ENCODE data around the gene FAF1.

DNA sequence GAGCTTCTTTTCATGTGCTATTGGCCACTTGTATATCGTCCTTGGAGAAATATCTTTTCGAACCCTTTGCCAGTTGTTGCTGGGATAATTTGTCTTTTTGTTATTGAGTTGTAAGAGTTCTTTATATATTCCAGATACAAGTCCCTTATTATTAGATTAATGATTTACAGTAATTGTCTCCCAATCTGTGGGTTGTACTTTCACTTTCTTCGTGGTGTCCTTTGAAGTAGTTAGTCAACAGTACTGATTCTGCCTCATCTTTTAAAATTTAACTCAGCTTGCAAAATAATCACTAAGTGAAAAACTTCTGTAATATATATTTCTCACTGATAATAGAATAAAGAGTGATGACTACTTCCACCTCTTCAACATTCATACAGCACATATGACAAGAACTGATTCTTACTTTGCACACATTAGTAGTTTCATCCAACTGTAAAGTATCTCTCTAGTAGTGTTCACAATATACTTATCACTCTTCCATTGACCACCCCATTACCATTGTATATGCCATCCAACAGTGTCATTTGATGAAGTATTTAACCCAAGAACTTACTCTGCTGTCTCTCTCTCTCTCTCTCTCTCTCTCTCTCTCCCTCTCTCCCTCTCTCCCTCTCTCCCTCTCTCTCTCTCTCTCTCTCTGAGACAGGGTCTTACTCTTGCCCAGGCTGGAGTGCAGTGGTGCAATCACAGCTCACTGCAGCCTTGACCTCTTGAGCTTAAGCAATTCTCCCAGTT is 432.6 kb downstream of the FAF1 start:
- no peak for TF ChIP-seq POLR2A (IDR thresholded peaks at IDR 0.05)
- TF ChIP-seq, protein P1, sequence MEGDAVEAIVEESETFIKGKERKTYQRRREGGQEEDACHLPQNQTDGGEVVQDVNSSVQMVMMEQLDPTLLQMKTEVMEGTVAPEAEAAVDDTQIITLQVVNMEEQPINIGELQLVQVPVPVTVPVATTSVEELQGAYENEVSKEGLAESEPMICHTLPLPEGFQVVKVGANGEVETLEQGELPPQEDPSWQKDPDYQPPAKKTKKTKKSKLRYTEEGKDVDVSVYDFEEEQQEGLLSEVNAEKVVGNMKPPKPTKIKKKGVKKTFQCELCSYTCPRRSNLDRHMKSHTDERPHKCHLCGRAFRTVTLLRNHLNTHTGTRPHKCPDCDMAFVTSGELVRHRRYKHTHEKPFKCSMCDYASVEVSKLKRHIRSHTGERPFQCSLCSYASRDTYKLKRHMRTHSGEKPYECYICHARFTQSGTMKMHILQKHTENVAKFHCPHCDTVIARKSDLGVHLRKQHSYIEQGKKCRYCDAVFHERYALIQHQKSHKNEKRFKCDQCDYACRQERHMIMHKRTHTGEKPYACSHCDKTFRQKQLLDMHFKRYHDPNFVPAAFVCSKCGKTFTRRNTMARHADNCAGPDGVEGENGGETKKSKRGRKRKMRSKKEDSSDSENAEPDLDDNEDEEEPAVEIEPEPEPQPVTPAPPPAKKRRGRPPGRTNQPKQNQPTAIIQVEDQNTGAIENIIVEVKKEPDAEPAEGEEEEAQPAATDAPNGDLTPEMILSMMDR (IDR thresholded peaks at IDR 0.05) = no peak
